Endothelial cell (in vitro differentiated cells): Measurements from ENCODE around the gene RBM33. TPM values are rescaled to one million over a fixed set of nuclear protein-coding genes. Genes with fewer than 3 reads are reported as not detected.

ENCODE experiments used
- DNase-seq: peaks from one replicate; pipeline ENCODE4 v3.0.0; 2021; ENCODE audit warnings: low spot score
- H3K27ac Mint-ChIP-seq: one replicate; pipeline ENCODE4 v1.8.0; 2021; ENCODE audit warnings: mixed read lengths, inconsistent platforms; ENCODE audit not compliant: unreplicated experiment
- H3K27me3 Mint-ChIP-seq: one replicate; pipeline ENCODE4 v1.8.0; 2021; ENCODE audit warnings: mild to moderate bottlenecking, moderate library complexity, mixed read lengths, inconsistent platforms; ENCODE audit not compliant: unreplicated experiment
- H3K36me3 Mint-ChIP-seq: one replicate; pipeline ENCODE4 v1.8.0; 2021; ENCODE audit warnings: mild to moderate bottlenecking, low read depth, mixed read lengths, inconsistent platforms; ENCODE audit not compliant: unreplicated experiment
- H3K4me1 Mint-ChIP-seq: one replicate; pipeline ENCODE4 v1.8.0; 2021; ENCODE audit warnings: mild to moderate bottlenecking, mixed read lengths, inconsistent platforms; ENCODE audit not compliant: unreplicated experiment
- H3K4me3 Mint-ChIP-seq: one replicate; pipeline ENCODE4 v1.8.0; 2021; ENCODE audit warnings: mild to moderate bottlenecking, mixed read lengths, inconsistent platforms; ENCODE audit not compliant: unreplicated experiment
- H3K9me3 Mint-ChIP-seq: one replicate; pipeline ENCODE4 v1.8.0; 2021; ENCODE audit warnings: mixed read lengths, inconsistent platforms; ENCODE audit not compliant: unreplicated experiment
- total RNA-seq: library from RNA; stranded (reverse); fragmentation: NEBNext Ultra II Directional; extraction: Animal tissue kit (Norgen Biotek cat#: 25700); gene quantifications from one replicate; pipeline ENCODE4 v1.2.1, GENCODE V29; 2021; ENCODE audit not compliant: unreplicated experiment
- TF ChIP-seq, protein P1 (sequence below): fragments of 200-600 bp; sonication (generic); IDR thresholded peaks from one replicate; pipeline ENCODE4 v1.5.0; 2021; ENCODE audit warnings: antibody characterized with exemption; ENCODE audit not compliant: unreplicated experiment

The RBM33 gene
- total RNA-seq, 1 donor from 2014 or later = 65.3 TPM

DNA sequence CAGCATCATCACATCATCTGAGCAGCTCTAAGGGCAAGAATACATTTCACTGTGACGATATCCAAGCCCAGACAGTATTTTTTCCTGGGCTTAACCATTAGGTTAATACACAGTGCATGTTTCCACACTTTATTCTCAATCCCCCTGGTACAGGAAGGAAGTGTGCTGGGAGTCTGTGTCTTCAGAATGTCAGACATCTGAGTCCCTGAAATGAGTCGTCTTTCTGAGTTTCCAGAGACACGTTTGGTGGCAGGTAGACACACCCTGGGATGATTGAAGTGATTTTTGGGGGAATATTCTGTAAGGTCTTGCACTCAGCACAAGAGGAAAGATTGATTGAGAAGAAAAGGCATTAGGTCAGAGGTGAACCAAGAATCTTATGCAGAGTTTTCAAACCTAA is 180.9 kb downstream of the RBM33 start:
- DNase-seq = no peak
- Mint-ChIP-seq H3K9me3 (no peaks in the 10 kb centered on the region), H3K27me3 (peaks cover 3% of the 10 kb centered on the region), H3K4me3 (no peak overlapping the region), H3K27ac (no peak overlapping the region), H3K36me3 (no peaks in the 10 kb centered on the region), H3K4me1 (peaks cover 22% of the 10 kb centered on the region)
- TF ChIP-seq, protein P1, sequence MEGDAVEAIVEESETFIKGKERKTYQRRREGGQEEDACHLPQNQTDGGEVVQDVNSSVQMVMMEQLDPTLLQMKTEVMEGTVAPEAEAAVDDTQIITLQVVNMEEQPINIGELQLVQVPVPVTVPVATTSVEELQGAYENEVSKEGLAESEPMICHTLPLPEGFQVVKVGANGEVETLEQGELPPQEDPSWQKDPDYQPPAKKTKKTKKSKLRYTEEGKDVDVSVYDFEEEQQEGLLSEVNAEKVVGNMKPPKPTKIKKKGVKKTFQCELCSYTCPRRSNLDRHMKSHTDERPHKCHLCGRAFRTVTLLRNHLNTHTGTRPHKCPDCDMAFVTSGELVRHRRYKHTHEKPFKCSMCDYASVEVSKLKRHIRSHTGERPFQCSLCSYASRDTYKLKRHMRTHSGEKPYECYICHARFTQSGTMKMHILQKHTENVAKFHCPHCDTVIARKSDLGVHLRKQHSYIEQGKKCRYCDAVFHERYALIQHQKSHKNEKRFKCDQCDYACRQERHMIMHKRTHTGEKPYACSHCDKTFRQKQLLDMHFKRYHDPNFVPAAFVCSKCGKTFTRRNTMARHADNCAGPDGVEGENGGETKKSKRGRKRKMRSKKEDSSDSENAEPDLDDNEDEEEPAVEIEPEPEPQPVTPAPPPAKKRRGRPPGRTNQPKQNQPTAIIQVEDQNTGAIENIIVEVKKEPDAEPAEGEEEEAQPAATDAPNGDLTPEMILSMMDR = no peak

DNA sequence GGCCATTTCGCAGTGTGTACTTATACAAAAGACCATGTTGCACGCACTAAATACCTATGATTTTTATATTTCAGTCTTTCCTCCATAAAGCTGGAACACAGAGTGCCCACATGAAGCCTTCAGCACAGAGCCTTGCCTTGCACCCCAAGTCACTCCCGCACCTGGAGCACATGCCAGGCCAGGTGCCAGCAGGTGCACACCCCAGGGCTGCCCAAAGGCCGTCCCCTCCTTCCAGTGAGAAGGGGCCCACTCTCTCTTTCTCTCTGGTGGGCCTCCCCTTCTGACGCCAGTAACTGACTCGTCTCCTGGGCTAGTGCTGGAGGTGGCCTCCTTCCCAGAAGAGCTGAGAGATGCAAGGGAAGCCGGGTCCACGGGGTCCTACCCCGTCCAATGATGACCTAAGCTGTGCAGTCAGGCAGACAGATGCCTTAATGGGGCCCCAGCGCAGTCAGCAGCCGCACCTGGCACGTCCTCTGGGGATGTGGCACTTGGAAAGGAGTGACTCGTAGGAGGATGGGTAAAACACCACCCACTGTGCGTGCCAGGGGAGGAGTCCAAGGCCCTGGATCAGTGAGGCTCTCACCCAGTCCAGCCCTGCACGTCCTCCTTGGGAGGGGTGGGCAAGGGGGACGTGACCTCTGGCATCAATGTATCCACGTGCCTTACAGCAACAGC is 185.5 kb downstream of the RBM33 start:
- Mint-ChIP-seq H3K27ac (no peak overlapping the region), H3K36me3 (peaks cover 4% of the 10 kb centered on the region), H3K9me3 (no peaks in the 10 kb centered on the region), H3K27me3 (peaks cover 3% of the 10 kb centered on the region), H3K4me1 (peaks cover 17% of the 10 kb centered on the region), H3K4me3 (no peak overlapping the region)
- TF ChIP-seq, protein P1 = no peak
- no peak for DNase-seq

Other genes with a start within 250 kb of the RBM33 start
- 2.1 TPM for gene EN2, start 186.5 kb upstream of the RBM33 start, total RNA-seq
- not detected for gene CNPY1, start 98.1 kb upstream of the RBM33 start, total RNA-seq
- 0.26 TPM for gene SHH, start 167.8 kb downstream of the RBM33 start, total RNA-seq